NCI-H226 (cell line): Measurements from ENCODE around the gene CSRP2.
A peak's percentile ranks its signal among the peaks of the same experiment; 100 is the strongest.

Source experiments
- DNase-seq: peaks from one replicate; pipeline ENCODE4 v3.0.0-alpha.2; 2015

CSRP2 gene

GRCh38 chr12:76878899-76879709 lies at the start of gene CSRP2:
CSRP2 (minus strand) TSS chr12:76879019; CDS start chr12:76866260, 12,759 bp downstream.
- DNase-seq, result peak; percentile 86

DNA sequence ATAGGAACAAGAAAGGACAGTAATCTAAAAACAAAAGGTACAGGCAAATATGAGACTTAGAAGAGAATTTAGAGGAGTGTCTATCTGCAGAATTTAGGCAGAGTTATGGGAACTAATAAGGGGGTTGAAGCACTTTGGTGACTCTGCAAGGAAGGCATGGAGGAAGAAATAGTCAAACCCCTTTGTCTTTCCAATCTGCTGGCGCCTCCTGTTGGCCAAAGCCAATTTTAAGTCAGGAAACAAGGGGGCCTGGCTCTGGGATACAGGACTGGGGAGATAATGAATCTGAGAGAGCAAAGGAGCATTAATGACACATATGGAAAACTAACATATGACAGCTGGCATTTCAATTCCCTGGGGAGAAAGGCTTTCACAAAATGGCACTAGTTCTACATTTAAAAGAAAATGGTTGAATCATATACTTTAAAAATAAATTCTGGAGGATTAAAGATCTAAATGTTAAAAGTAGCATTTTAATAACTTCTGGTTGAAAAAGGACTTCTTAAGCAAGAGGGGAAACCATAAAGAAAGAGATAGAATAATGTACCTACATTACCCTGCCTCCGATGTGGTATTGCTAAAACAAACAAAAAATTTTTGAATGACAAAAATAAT lies 48.5 kb upstream of the CSRP2 start:
- no peak for DNase-seq

- DNase-seq, result no peak
These were observed 46.3 kb upstream of the CSRP2 start for GRCh38 chr12:76925135-76925534.

DNA sequence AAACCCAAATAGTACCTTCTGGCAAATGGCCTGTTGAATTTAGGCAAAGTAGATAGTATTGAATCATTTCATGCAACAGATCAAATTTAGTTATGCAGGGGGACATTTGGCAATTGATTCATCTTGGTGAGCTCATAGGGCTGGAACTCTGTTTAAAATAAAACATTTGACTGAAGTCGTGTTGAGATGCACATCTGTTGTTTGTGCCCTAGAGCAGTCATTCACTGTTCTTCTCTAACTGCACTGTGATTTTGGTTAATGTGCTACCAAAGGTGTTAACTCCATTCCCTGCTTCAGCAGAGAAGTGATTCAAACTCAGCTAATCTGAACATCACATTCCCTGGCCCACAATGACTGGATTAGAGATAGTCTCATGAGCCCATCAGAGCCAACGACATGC lies 44.0 kb upstream of the CSRP2 start:
- DNase-seq, result no peak

DNA sequence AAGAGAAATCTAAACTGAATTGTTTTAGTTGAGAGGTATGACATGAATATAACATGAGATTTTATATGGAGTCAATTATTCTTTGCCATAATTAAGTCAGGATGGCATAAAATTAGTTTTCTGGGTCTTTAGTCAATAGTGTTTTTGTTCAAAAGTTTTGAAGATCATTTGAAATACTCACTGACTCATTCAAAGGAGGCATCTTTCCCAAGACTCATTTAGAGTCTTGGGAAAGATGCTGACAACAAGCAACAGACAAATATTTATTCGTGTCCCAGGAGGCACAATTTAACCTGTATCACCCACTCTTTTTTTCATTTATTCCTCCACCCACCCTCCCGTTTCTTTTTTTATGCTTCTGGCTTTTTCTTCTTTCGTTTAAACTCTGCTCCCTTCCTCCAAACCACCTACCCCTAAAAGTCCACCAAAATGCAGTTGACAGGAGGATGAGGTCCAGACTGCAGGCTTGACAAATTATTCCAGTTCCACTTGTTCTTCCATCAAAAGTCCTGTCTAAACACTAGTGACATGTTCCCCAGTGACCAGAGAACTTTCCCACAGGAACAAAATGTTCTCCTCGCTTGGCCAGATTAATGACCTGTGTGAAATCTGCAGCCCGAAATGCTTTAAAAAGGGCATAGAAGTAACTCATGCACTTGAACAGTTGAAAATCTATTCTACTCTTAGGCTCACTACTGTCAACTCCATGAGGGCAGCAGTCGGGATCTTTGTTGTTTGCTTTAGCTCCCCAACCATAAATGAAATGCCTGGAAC lies 43.3 kb upstream of the CSRP2 start:
- no peak for DNase-seq

GRCh38 chr12:76921100-76921471 lies 42.3 kb upstream of the CSRP2 start:
- DNase-seq, result no peak

DNA sequence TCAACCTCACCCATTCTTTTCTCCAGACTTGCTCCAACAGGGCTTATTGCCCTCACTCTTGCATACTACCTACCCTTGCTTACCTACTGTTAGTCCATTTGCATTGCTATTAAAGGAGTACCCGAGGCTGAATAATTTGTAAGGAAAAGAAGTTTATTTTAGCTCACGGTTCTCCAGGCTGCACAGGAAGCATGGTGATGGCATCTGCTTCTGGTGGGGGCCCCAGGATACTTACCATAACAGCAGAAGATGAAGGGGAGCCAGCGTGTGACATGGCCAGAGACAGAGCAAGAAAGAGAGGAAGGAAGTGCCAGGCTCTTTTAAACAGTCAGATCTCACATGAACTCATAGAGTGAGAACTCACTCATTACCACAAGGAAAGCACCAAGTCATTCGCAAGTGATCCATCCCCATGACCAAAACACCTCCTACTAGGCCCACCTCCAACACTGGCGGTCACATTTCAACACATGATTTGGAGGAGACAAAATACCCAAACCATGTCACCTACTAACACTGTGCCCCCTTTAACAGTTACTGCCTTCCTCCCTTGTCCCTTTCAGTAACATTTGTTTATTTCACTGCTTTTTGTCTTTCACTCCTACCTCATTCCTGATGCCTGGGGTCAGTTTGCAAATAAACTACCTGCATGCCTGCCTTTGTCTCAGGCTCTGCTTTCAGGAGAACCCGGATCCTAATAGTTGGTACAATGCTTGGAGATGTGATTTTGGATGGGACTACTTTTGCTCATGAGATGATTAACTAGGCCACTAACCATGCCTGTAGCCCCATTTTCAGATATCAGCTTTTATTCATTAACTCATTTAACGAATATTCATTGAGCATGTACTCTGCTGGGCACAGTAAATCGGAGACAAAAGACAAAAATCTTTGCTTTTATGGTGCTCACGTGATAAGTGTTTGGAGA lies 41.6 kb upstream of the CSRP2 start:
- DNase-seq, result no peak

- no peak for DNase-seq
These were observed 40.8 kb upstream of the CSRP2 start for GRCh38 chr12:76919383-76920171.

- no peak for DNase-seq
These were observed 37.3 kb upstream of the CSRP2 start for GRCh38 chr12:76916170-76916540.

GRCh38 chr12:76915361-76916169 lies 36.7 kb upstream of the CSRP2 start:
- DNase-seq, result no peak

- no peak for DNase-seq
These were observed 35.5 kb upstream of the CSRP2 start for GRCh38 chr12:76914102-76914859.

- no peak for DNase-seq
These were observed 30.5 kb upstream of the CSRP2 start for GRCh38 chr12:76909290-76909689.

GRCh38 chr12:76908303-76909017 lies 29.6 kb upstream of the CSRP2 start:
- DNase-seq, result no peak

DNA sequence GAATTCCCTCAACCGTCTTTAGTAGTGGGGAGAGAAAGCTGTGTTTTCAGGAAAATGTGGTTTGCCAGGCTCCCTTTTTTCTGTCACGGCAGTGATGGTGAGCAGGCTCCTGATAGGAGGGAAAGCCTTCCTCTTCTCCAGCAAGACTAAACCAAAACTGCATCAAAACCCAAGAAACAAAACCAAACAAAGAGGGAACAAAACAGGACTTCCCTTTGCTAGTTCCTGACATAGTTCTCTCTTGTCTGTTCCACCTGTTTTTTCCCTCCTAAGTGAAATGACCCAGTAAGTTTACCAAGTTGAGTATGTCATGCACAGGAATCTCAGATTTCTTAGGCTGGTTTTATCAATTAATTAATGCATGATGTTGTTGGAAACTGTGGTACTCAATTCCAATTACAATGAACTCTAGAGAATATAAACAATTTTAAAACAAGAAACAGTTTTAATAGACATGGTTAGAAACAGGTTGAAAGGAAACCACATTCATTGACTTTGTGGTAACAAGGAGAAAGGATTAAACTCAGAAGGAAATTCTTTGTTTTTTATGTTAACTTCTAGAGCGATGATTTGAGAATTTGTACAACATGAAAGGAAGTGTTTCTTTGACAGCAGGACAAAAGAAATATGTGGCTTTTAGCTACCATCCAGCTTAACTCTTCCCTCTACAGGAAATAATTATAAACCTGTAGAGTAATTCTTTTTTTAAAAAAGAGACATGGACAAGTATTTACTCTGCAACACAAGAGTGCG lies 23.0 kb upstream of the CSRP2 start:
- DNase-seq, result no peak

GRCh38 chr12:76899522-76899921 lies 20.7 kb upstream of the CSRP2 start:
- DNase-seq, result no peak

- DNase-seq, result no peak
These were observed 19.6 kb upstream of the CSRP2 start for GRCh38 chr12:76898442-76898841.

DNA sequence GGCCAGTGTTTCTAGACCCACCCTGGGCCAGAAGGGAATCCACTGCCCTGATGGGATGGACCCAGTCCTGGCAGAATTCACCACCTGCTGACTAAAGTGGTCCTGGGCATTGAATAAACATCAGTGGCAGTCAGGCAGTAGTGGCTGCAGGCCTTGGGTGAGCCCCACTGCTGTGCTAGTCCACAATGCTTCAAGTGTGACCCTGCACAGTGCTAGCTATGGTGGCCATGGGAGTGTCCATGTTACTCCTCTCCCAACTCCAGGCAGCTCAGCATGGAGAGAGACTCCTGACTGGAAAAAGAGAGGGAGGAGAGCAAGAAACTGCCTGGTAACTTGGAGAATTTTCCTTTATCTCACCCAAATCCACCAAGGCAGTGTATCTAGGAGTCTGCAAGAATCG lies 17.5 kb upstream of the CSRP2 start:
- no peak for DNase-seq

- no peak for DNase-seq
These were observed 17.0 kb upstream of the CSRP2 start for GRCh38 chr12:76895796-76896195.

DNA sequence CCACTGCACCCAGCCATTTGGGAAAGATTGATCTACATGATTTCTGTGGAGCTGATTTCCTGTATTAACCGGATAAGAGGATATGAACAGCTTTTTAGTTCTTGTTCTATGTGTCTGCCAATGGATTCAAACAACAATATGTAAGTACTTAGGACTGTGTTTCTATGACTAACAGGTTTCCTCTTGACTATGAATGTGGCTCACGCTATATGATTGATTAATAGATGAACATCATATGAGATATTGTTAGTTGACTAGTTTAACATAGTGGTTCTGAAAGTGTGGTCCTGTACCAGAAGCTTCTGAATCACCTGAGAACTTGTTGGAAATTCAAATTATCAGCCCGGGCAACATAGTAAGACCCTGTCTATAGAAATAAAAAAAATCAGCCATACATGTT lies 12.8 kb upstream of the CSRP2 start:
- DNase-seq, result no peak
